ENCODE data around the gene PLEKHO2.

GRCh38 chr15:64870353-64870752 lies 28.6 kb downstream of the PLEKHO2 start:
- TF ChIP-seq TAF1 (IDR thresholded peaks at IDR 0.05; ENCODE audit: low read depth, low read length), result no peak
- no peak for TF ChIP-seq POLR2AphosphoS5 (IDR thresholded peaks at IDR 0.05; ENCODE audit: low read depth, low read length)
- TF ChIP-seq POLR2A (IDR thresholded peaks at IDR 0.05; ENCODE audit: low read depth, low read length), result no peak
- no peak for TF ChIP-seq PAX5 (IDR thresholded peaks at IDR 0.05; ENCODE audit: insufficient read depth, low read length, severe bottlenecking)
- TF ChIP-seq SPI1 (IDR thresholded peaks at IDR 0.05; ENCODE audit: low read depth, low read length), result no peak
- TF ChIP-seq POU2F2 (IDR thresholded peaks at IDR 0.05; ENCODE audit: low read depth, low read length), result no peak
